Cardiac ventricle fibroblast (primary cell): ENCODE data around the gene MMS19. TPM values are rescaled to one million over a fixed set of nuclear protein-coding genes. Genes with fewer than 3 reads are reported as not detected.

Experiments used
- total RNA-seq: library from RNA; depleted of rRNA; stranded (reverse); fragments of >200 nt; gene quantifications from 2 replicates; pipeline ENCODE4 v1.2.3, GENCODE V29; 2015

The MMS19 gene
- total RNA-seq: 96.3 and 108 TPM in 2 replicates

GRCh38 chr10:97498076-97498840, at the start of gene MMS19:
MMS19 (minus strand) TSS chr10:97498422; CDS start chr10:97498384, 38 bp downstream.

GRCh38 chr10:97498841-97499560, 779 bp upstream of the MMS19 start, which contains the start of gene UBTD1:
UBTD1 (plus strand) TSS chr10:97498924; CDS start chr10:97499204, 280 bp downstream.

GRCh38 chr10:97445722-97446639, 52.2 kb downstream of the MMS19 start, which contains the start of the genes EXOSC1 and ZDHHC16:
EXOSC1 (minus strand) TSS chr10:97446006; CDS start chr10:97445985, 21 bp downstream.
ZDHHC16 (plus strand) TSS chr10:97446175; CDS start chr10:97451676, 5,501 bp downstream.

GRCh38 chr10:97425964-97426775, 72.1 kb downstream of the MMS19 start, which contains the start of gene PGAM1:
PGAM1 (plus strand) TSS chr10:97426191; CDS start chr10:97426308, 117 bp downstream.

Other genes with a start within 250 kb of the MMS19 start
- gene ARHGAP19, start 205.8 kb downstream of the MMS19 start, total RNA-seq: 6.4 and 6.6 TPM in 2 replicates
- gene FRAT1, start 179.2 kb downstream of the MMS19 start, total RNA-seq: 1.8 and 4.5 TPM in 2 replicates
- gene FRAT2, start 163.7 kb downstream of the MMS19 start, total RNA-seq: 2.9 and 5.9 TPM in 2 replicates
- 13.1 and 23.2 TPM in 2 replicates for gene RRP12, start 97.1 kb downstream of the MMS19 start, total RNA-seq
- gene PGAM1, start 72.2 kb downstream of the MMS19 start, total RNA-seq: 296 and 398 TPM in 2 replicates
- 21.7 and 22.3 TPM in 2 replicates for gene EXOSC1, start 52.4 kb downstream of the MMS19 start, total RNA-seq
- gene ZDHHC16, start 52.2 kb downstream of the MMS19 start, total RNA-seq: 20.1 and 24.5 TPM in 2 replicates
- 48.3 and 48.9 TPM in 2 replicates for gene UBTD1, start 502 bp upstream of the MMS19 start, total RNA-seq
- not detected in 2 replicates for gene ANKRD2, start 74.4 kb upstream of the MMS19 start, total RNA-seq
- gene HOGA1, start 86.0 kb upstream of the MMS19 start, total RNA-seq: not detected in 2 replicates
- not detected in 2 replicates for gene C10orf62, start 91.3 kb upstream of the MMS19 start, total RNA-seq
- 2.7 and 15.4 TPM in 2 replicates for gene MORN4, start 135.1 kb upstream of the MMS19 start, total RNA-seq
- gene PI4K2A, start 142.2 kb upstream of the MMS19 start, total RNA-seq: 17.5 and 19.1 TPM in 2 replicates
- gene AVPI1, start 188.8 kb upstream of the MMS19 start, total RNA-seq: 6.4 and 6.8 TPM in 2 replicates
- 42.2 and 42.3 TPM in 2 replicates for gene MARVELD1, start 215.3 kb upstream of the MMS19 start, total RNA-seq
- gene ZFYVE27, start 238.7 kb upstream of the MMS19 start, total RNA-seq: 11.2 and 11.4 TPM in 2 replicates